ENCODE data around the gene SLC22A13. TPM values are rescaled to one million over a fixed set of nuclear protein-coding genes. Genes with fewer than 3 reads are reported as not detected.

The SLC22A13 gene
- total RNA-seq: 0.76 TPM
- under 1 TPM in 2 of 4 donors, not detected in 2; 0.22 to 0.40 TPM for polyA plus RNA-seq

- Mint-ChIP-seq H3K4me3 (no peak within 1 kb of the TSS), H3K27ac (peak within 1 kb of the TSS in 1 of 3 donors; percentile 70), H3K36me3 (peaks cover 16% of the 10 kb centered on the region), H3K9me3 (peaks cover 0 to 3% (median 0%) of the 10 kb centered on the region in 7 donors), H3K4me1 (peaks cover 9 to 40% (median 20%) of the 10 kb centered on the region in 4 donors), H3K27me3 (no peaks in the 10 kb centered on the region)
- Histone ChIP-seq H3K4me1 (ENCODE audit: control insufficient read depth, insufficient read depth, low read length, poor library complexity, severe bottlenecking) (peaks cover 5% of the 10 kb centered on the region), H3K9me3 (ENCODE audit: control insufficient read depth in 2 of 2, low read length in 2 of 2) (no peaks in the 10 kb centered on the region), H3K36me3 (ENCODE audit: control insufficient read depth, insufficient read depth, low read length) (no peaks in the 10 kb centered on the region), H3K27me3 (ENCODE audit: control insufficient read depth, insufficient read depth, low read length) (no peaks in the 10 kb centered on the region), H3K4me3 (ENCODE audit: low read depth, low read length) (no peak within 1 kb of the TSS), H3K27ac (ENCODE audit: insufficient read depth, low read length, poor library complexity, severe bottlenecking) (no peak within 1 kb of the TSS)
- no peak for DNase-seq
- ATAC-seq (ENCODE audit: low read depth in 2 of 2): no peak
Measured at GRCh38 chr3:38265604-38266307, at the start of gene SLC22A13. SLC22A13 (plus strand) TSS chr3:38265812; CDS start chr3:38265861, 49 bp downstream.

GRCh38 chr3:38219609-38220197 lies 45.9 kb upstream of the SLC22A13 start:
- Mint-ChIP-seq H3K9me3 (no peaks in the 10 kb centered on the region), H3K27me3 (no peaks in the 10 kb centered on the region), H3K36me3 (peaks cover 40% of the 10 kb centered on the region), H3K4me1 (peaks cover 15 to 24% (median 16%) of the 10 kb centered on the region in 4 donors), H3K4me3 (no peak overlapping the region), H3K27ac (no peak overlapping the region)
- no peak overlapping the region for H3K27ac ChIP-seq (ENCODE audit: insufficient read depth, low read length, poor library complexity, severe bottlenecking)
- no peak overlapping the region for H3K4me3 ChIP-seq (ENCODE audit: low read depth, low read length)
- DNase-seq (no peak), ATAC-seq (ENCODE audit: low read depth in 2 of 2) (no peak)
- no peaks in the 10 kb centered on the region for H3K9me3 ChIP-seq (ENCODE audit: control insufficient read depth in 2 of 2, low read length in 2 of 2)
- no peaks in the 10 kb centered on the region for H3K4me1 ChIP-seq (ENCODE audit: control insufficient read depth, insufficient read depth, low read length, poor library complexity, severe bottlenecking)
- no peaks in the 10 kb centered on the region for H3K27me3 ChIP-seq (ENCODE audit: control insufficient read depth, insufficient read depth, low read length)
- peaks cover 48% of the 10 kb centered on the region for H3K36me3 ChIP-seq (ENCODE audit: control insufficient read depth, insufficient read depth, low read length)

- H3K9me3 ChIP-seq (ENCODE audit: control insufficient read depth in 2 of 2, low read length in 2 of 2): no peaks in the 10 kb centered on the region
- no peak for DNase-seq
- Mint-ChIP-seq H3K36me3 (peaks cover 47% of the 10 kb centered on the region), H3K27ac (peak overlapping the region in 1 of 3 donors; percentile 1), H3K9me3 (no peaks in the 10 kb centered on the region), H3K27me3 (no peaks in the 10 kb centered on the region), H3K4me1 (peaks cover 13 to 24% (median 19%) of the 10 kb centered on the region in 4 donors), H3K4me3 (no peak overlapping the region)
- H3K4me1 ChIP-seq (ENCODE audit: control insufficient read depth, insufficient read depth, low read length, poor library complexity, severe bottlenecking): no peaks in the 10 kb centered on the region
- no peak overlapping the region for H3K27ac ChIP-seq (ENCODE audit: insufficient read depth, low read length, poor library complexity, severe bottlenecking)
- no peak overlapping the region for H3K4me3 ChIP-seq (ENCODE audit: low read depth, low read length)
- no peaks in the 10 kb centered on the region for H3K27me3 ChIP-seq (ENCODE audit: control insufficient read depth, insufficient read depth, low read length)
- peaks cover 58% of the 10 kb centered on the region for H3K36me3 ChIP-seq (ENCODE audit: control insufficient read depth, insufficient read depth, low read length)
- ATAC-seq (ENCODE audit: low read depth in 2 of 2): no peak
Measured at GRCh38 chr3:38221005-38221404, 44.6 kb upstream of the SLC22A13 start.

- H3K36me3 ChIP-seq (ENCODE audit: control insufficient read depth, insufficient read depth, low read length): peaks cover 53% of the 10 kb centered on the region
- H3K9me3 ChIP-seq (ENCODE audit: control insufficient read depth in 2 of 2, low read length in 2 of 2): no peaks in the 10 kb centered on the region
- no peak overlapping the region for H3K4me3 ChIP-seq (ENCODE audit: low read depth, low read length)
- Mint-ChIP-seq H3K4me3 (no peak overlapping the region), H3K27me3 (no peaks in the 10 kb centered on the region), H3K9me3 (no peaks in the 10 kb centered on the region), H3K4me1 (peaks cover 12 to 24% (median 19%) of the 10 kb centered on the region in 4 donors), H3K27ac (no peak overlapping the region), H3K36me3 (peaks cover 39% of the 10 kb centered on the region)
- H3K4me1 ChIP-seq (ENCODE audit: control insufficient read depth, insufficient read depth, low read length, poor library complexity, severe bottlenecking): no peaks in the 10 kb centered on the region
- no peak overlapping the region for H3K27ac ChIP-seq (ENCODE audit: insufficient read depth, low read length, poor library complexity, severe bottlenecking)
- DNase-seq: no peak
- H3K27me3 ChIP-seq (ENCODE audit: control insufficient read depth, insufficient read depth, low read length): no peaks in the 10 kb centered on the region
- ATAC-seq (ENCODE audit: low read depth in 2 of 2): no peak
Measured at GRCh38 chr3:38222032-38222634, 43.5 kb upstream of the SLC22A13 start.

- peaks cover 52% of the 10 kb centered on the region for H3K36me3 ChIP-seq (ENCODE audit: control insufficient read depth, insufficient read depth, low read length)
- no peaks in the 10 kb centered on the region for H3K27me3 Mint-ChIP-seq
- H3K4me3 Mint-ChIP-seq: no peak overlapping the region
- no peaks in the 10 kb centered on the region for H3K9me3 ChIP-seq (ENCODE audit: control insufficient read depth in 2 of 2, low read length in 2 of 2)
- H3K36me3 Mint-ChIP-seq: peaks cover 36% of the 10 kb centered on the region
- H3K27me3 ChIP-seq (ENCODE audit: control insufficient read depth, insufficient read depth, low read length): no peaks in the 10 kb centered on the region
- no peaks in the 10 kb centered on the region for H3K9me3 Mint-ChIP-seq
- peaks cover 2 to 19% (median 12%) of the 10 kb centered on the region in 4 donors for H3K4me1 Mint-ChIP-seq
- no peak overlapping the region for H3K4me3 ChIP-seq (ENCODE audit: low read depth, low read length)
- H3K27ac ChIP-seq (ENCODE audit: insufficient read depth, low read length, poor library complexity, severe bottlenecking): no peak overlapping the region
- no peak overlapping the region for H3K27ac Mint-ChIP-seq
- no peaks in the 10 kb centered on the region for H3K4me1 ChIP-seq (ENCODE audit: control insufficient read depth, insufficient read depth, low read length, poor library complexity, severe bottlenecking)
- no peak for DNase-seq
- ATAC-seq (ENCODE audit: low read depth in 2 of 2): no peak
Measured at GRCh38 chr3:38224357-38224756, 41.3 kb upstream of the SLC22A13 start.

GRCh38 chr3:38226273-38226672 lies 39.3 kb upstream of the SLC22A13 start:
- Histone ChIP-seq H3K4me3 (ENCODE audit: low read depth, low read length) (no peak overlapping the region), H3K27me3 (ENCODE audit: control insufficient read depth, insufficient read depth, low read length) (no peaks in the 10 kb centered on the region), H3K36me3 (ENCODE audit: control insufficient read depth, insufficient read depth, low read length) (peaks cover 67% of the 10 kb centered on the region), H3K9me3 (ENCODE audit: control insufficient read depth in 2 of 2, low read length in 2 of 2) (no peaks in the 10 kb centered on the region), H3K4me1 (ENCODE audit: control insufficient read depth, insufficient read depth, low read length, poor library complexity, severe bottlenecking) (no peaks in the 10 kb centered on the region), H3K27ac (ENCODE audit: insufficient read depth, low read length, poor library complexity, severe bottlenecking) (no peak overlapping the region)
- H3K4me1 Mint-ChIP-seq: peaks cover 0 to 10% (median 7%) of the 10 kb centered on the region in 4 donors
- no peak overlapping the region for H3K27ac Mint-ChIP-seq
- peaks cover 47% of the 10 kb centered on the region for H3K36me3 Mint-ChIP-seq
- DNase-seq: no peak
- H3K27me3 Mint-ChIP-seq: no peaks in the 10 kb centered on the region
- no peak overlapping the region for H3K4me3 Mint-ChIP-seq
- ATAC-seq (ENCODE audit: low read depth in 2 of 2): no peak
- no peaks in the 10 kb centered on the region for H3K9me3 Mint-ChIP-seq

- Mint-ChIP-seq H3K27ac (no peak overlapping the region), H3K9me3 (no peaks in the 10 kb centered on the region), H3K4me3 (no peak overlapping the region), H3K27me3 (no peaks in the 10 kb centered on the region), H3K36me3 (peaks cover 48% of the 10 kb centered on the region), H3K4me1 (peaks cover 0 to 10% (median 7%) of the 10 kb centered on the region in 4 donors)
- DNase-seq (no peak), ATAC-seq (ENCODE audit: low read depth in 2 of 2) (no peak)
- Histone ChIP-seq H3K4me3 (ENCODE audit: low read depth, low read length) (no peak overlapping the region), H3K4me1 (ENCODE audit: control insufficient read depth, insufficient read depth, low read length, poor library complexity, severe bottlenecking) (no peaks in the 10 kb centered on the region), H3K36me3 (ENCODE audit: control insufficient read depth, insufficient read depth, low read length) (peaks cover 58% of the 10 kb centered on the region), H3K27me3 (ENCODE audit: control insufficient read depth, insufficient read depth, low read length) (no peaks in the 10 kb centered on the region), H3K9me3 (ENCODE audit: control insufficient read depth in 2 of 2, low read length in 2 of 2) (no peaks in the 10 kb centered on the region), H3K27ac (ENCODE audit: insufficient read depth, low read length, poor library complexity, severe bottlenecking) (no peak overlapping the region)
Measured at GRCh38 chr3:38227989-38228388, 37.6 kb upstream of the SLC22A13 start.
